A549 (cell line): ENCODE data around the gene UTP15. TPM values are rescaled to one million over a fixed set of nuclear protein-coding genes. Genes with fewer than 3 reads are reported as not detected.

Source experiments
- ATAC-seq, 2 experiments: fragments of 200-7000 bp in 1 of 2; fragments of >200 bp in 1 of 2; cut with Nextera tagmentation in 1 of 2; cut with Tn5 transposase in 1 of 2; 3 replicates each; pipeline versions ENCODE4 v1.8.0 to v1.9.1; 2018 to 2020; ENCODE audit warnings: mild to moderate bottlenecking in 1 of 2, moderate library complexity in 1 of 2
- CTCF ChIA-PET: fragments of 300-600 bp; sonication (Branson Sonifier 250); formaldehyde crosslinking; extraction: SDS; loops from one replicate; lab custom pipeline; 2021; ENCODE audit warnings: antibody characterized with exemption, inconsistent platforms; lab: Yijun Ruan, JAX
- POLR2A ChIA-PET: fragments of 350-600 bp; formaldehyde crosslinking; extraction: SDS; loops from one replicate; lab custom pipeline; 2021; ENCODE audit warnings: antibody characterized with exemption, inconsistent platforms; lab: Yijun Ruan, JAX
- DNase-seq, 2 experiments: peaks; one replicate each; pipeline versions ENCODE4 v3.0.0 to v3.0.0-alpha.2; 2011 to 2016; ENCODE audit warnings: low read depth in 1 of 2, low spot score in 1 of 2
- FAIRE-seq: peaks from 2 replicates; lab custom pipeline; 2011; peaks lifted over from hg19 to GRCh38; lab: Jason Lieb, UNC
- H3K27ac ChIP-seq, 2 experiments: fragments of >200 bp; sonication (Bioruptor Twin); formaldehyde crosslinking; 3 replicates each; pipeline ENCODE4 v1.5.1; 2016 to 2017
- H3K4me1 ChIP-seq: fragments of >200 bp; sonication (Bioruptor Twin); formaldehyde crosslinking; 3 replicates; pipeline ENCODE4 v1.6.1; 2016
- H3K4me2 ChIP-seq: fragments of >200 bp; sonication (Bioruptor Twin); formaldehyde crosslinking; 3 replicates; pipeline ENCODE4 v1.6.1; 2016
- H3K4me3 ChIP-seq: fragments of >200 bp; sonication (Bioruptor Twin); formaldehyde crosslinking; 3 replicates; pipeline ENCODE4 v1.5.1; 2016
- H3K9me3 ChIP-seq: fragments of >200 bp; sonication (Bioruptor Twin); formaldehyde crosslinking; 3 replicates; pipeline ENCODE4 v1.6.1; 2016
- ATOH8 ChIP-seq: fragments of 250-450 bp; sonication (Bioruptor Pico); IDR thresholded peaks from 2 replicates; pipeline ENCODE4 v1.5.0; 2020; ENCODE audit warnings: low read depth, mild to moderate bottlenecking, moderate library complexity
- BCL3 ChIP-seq: fragments of >200 bp; sonication (Bioruptor Twin); formaldehyde crosslinking; IDR thresholded peaks from 3 replicates; pipeline ENCODE4 v1.6.1; 2016
- BHLHE40 ChIP-seq: IDR thresholded peaks from 2 replicates; pipeline ENCODE4 v1.6.1; 2012; ENCODE audit warnings: low read depth, low read length, inconsistent platforms
- CHD2 ChIP-seq: fragments of 150-350 bp; IDR thresholded peaks from 2 replicates; pipeline ENCODE4 v1.6.1; 2014; ENCODE audit warnings: low read length; ENCODE audit not compliant: partially characterized antibody
- EHMT2 ChIP-seq: fragments of 200-600 bp; sonication (generic); IDR thresholded peaks from 2 replicates; pipeline ENCODE4 v1.6.1; 2016; ENCODE audit warnings: antibody characterized with exemption, low read depth, mild to moderate bottlenecking, moderate library complexity
- ESRRA ChIP-seq: fragments of 150-350 bp; IDR thresholded peaks from 2 replicates; pipeline ENCODE4 v1.6.1; 2014; ENCODE audit warnings: mild to moderate bottlenecking, low read length, borderline replicate concordance
- GATA3 ChIP-seq: IDR thresholded peaks from 2 replicates; pipeline ENCODE4 v1.6.1; 2012; ENCODE audit warnings: borderline replicate concordance
- HDAC2 ChIP-seq: fragments of 200-600 bp; sonication (generic); IDR thresholded peaks from 2 replicates; pipeline ENCODE4 v1.6.1; 2016
- HES2 ChIP-seq: fragments of >200 bp; sonication (Bioruptor Twin); formaldehyde crosslinking; IDR thresholded peaks from 2 replicates; pipeline ENCODE4 v1.6.1; 2016
- HEYL ChIP-seq: fragments of 250-450 bp; sonication (Bioruptor Pico); IDR thresholded peaks from 2 replicates; pipeline ENCODE4 v1.8.0; 2021; ENCODE audit warnings: mild to moderate bottlenecking, moderate library complexity
- HOXA7 ChIP-seq: fragments of 250-450 bp; sonication (Bioruptor Pico); IDR thresholded peaks from 2 replicates; pipeline ENCODE4 v1.5.0; 2020; ENCODE audit warnings: mild to moderate bottlenecking, moderate library complexity
- JUN ChIP-seq, 2 experiments: fragments of >200 bp; sonication (Bioruptor Twin); formaldehyde crosslinking; IDR thresholded peaks; 2 replicates in 1 of 2; 3 replicates in 1 of 2; pipeline ENCODE4 v1.6.1; 2016 to 2017
- KDM1A ChIP-seq: fragments of 200-600 bp; sonication (generic); IDR thresholded peaks from 2 replicates; pipeline ENCODE4 v1.6.1; 2016; ENCODE audit warnings: low read depth, mild to moderate bottlenecking
- KDM5A ChIP-seq: fragments of 200-600 bp; sonication (generic); IDR thresholded peaks from 2 replicates; pipeline ENCODE4 v1.6.1; 2016; ENCODE audit warnings: antibody characterized with exemption, mild to moderate bottlenecking
- MAFK ChIP-seq: fragments of 450-650 bp; IDR thresholded peaks from 2 replicates; pipeline ENCODE4 v1.6.1; 2014; ENCODE audit not compliant: partially characterized antibody
- MAZ ChIP-seq: fragments of 150-350 bp; IDR thresholded peaks from 2 replicates; pipeline ENCODE4 v1.6.1; 2014; ENCODE audit warnings: antibody characterized with exemption, low read depth, low read length, borderline replicate concordance
- PHF8 ChIP-seq: fragments of 200-600 bp; sonication (generic); IDR thresholded peaks from 2 replicates; pipeline ENCODE4 v1.6.1; 2016; ENCODE audit warnings: low read depth, mild to moderate bottlenecking, antibody characterized with exemption, moderate library complexity, borderline replicate concordance
- POLR2AphosphoS2 ChIP-seq: conservative IDR thresholded peaks from 2 replicates; pipeline ENCODE4 v1.6.1; 2012; ENCODE audit warnings: low read length, improper control_type of control experiment, inconsistent platforms
- RAD21 ChIP-seq, 2 experiments: fragments of >200 bp in 1 of 2; sonication (Bioruptor Twin) in 1 of 2; formaldehyde crosslinking in 1 of 2; IDR thresholded peaks in 1 of 2; conservative IDR thresholded peaks in 1 of 2; 2 replicates in 1 of 2; 3 replicates in 1 of 2; pipeline ENCODE4 v1.6.1; 2012 to 2018; ENCODE audit warnings: inconsistent platforms in 1 of 2
- RARB ChIP-seq: fragments of 250-450 bp; sonication (Bioruptor Pico); IDR thresholded peaks from 2 replicates; pipeline ENCODE4 v1.8.0; 2021; ENCODE audit warnings: mild to moderate bottlenecking, moderate library complexity
- REST ChIP-seq: fragments of 200-600 bp; sonication (generic); IDR thresholded peaks from 2 replicates; pipeline ENCODE4 v1.6.1; 2016; ENCODE audit warnings: antibody characterized with exemption, mild to moderate bottlenecking, moderate library complexity
- RFX5 ChIP-seq: fragments of 450-650 bp; IDR thresholded peaks from 2 replicates; pipeline ENCODE4 v1.7.1; 2014; ENCODE audit warnings: antibody characterized with exemption, mild to moderate bottlenecking, moderate library complexity
- TFCP2L1 ChIP-seq: fragments of 250-450 bp; sonication (Bioruptor Pico); IDR thresholded peaks from 2 replicates; pipeline ENCODE4 v1.5.0; 2021; ENCODE audit warnings: mild to moderate bottlenecking
- TP53 ChIP-seq: fragments of 250-450 bp; sonication (Bioruptor Pico); IDR thresholded peaks from 2 replicates; pipeline ENCODE4 v1.5.0; 2021; ENCODE audit warnings: mild to moderate bottlenecking, moderate library complexity
- ZFP36 ChIP-seq: fragments of 450-650 bp; IDR thresholded peaks from 2 replicates; pipeline ENCODE4 v1.6.1; 2014; ENCODE audit warnings: borderline replicate concordance; ENCODE audit not compliant: partially characterized antibody
- ZNF302 ChIP-seq: fragments of 250-450 bp; sonication (Bioruptor Pico); IDR thresholded peaks from 2 replicates; pipeline ENCODE4 v1.9.0; 2021; ENCODE audit warnings: inconsistent platforms, mild to moderate bottlenecking, moderate library complexity
- WGBS: methylation state at CpG from one replicate; pipeline ENCODE4 v1.1.6; 2017; ENCODE audit errors: missing lambda C conversion rate; 5-methylcytosine and 5-hydroxymethylcytosine counted together
- polyA plus RNA-seq, 4 experiments: library from polyadenylated mRNA; depleted of rRNA in 3 of 4; stranded (reverse); fragments of >200 nt; fragmentation: RNase III in 1 of 4; extraction: RNeasy Plus Mini Kit Qiagen cat#74134 plus additional on column Dnase treatment in 1 of 4; gene quantifications; 2 replicates in 3 of 4; 3 replicates in 1 of 4; pipeline ENCODE4 v1.2.3, GENCODE V29; 2011 to 2017

The UTP15 gene
- polyA plus RNA-seq, 2 of the 4 experiments (the other 2 are of a cell fraction), result 21.6 to 44.0 TPM

GRCh38 chr5:73564018-73564417, 1.5 kb upstream of the UTP15 start:
- DNase-seq (no peak), ATAC-seq (no peak), FAIRE-seq (no peak)
- Histone ChIP-seq H3K4me3 (peak overlapping the region; percentile 91), H3K27ac (peak overlapping the region; percentile 79 to 89; a peak in 5 of 6 replicates), H3K4me1 (peaks cover 18% of the 10 kb centered on the region; the same call in 2 of the 3 replicates), H3K4me2 (peak overlapping the region; percentile 96), H3K9me3 (no peaks in the 10 kb centered on the region)
- no peak for TF ChIP-seq RAD21 (conservative IDR thresholded peaks at IDR 0.05 in 1 of 2, IDR thresholded peaks at IDR 0.05 in 1 of 2)
- no peak for TF ChIP-seq TP53 (CRISPR knock-in tag)
- TF ChIP-seq RARB (CRISPR knock-in tag), result no peak
- TF ChIP-seq BCL3, result no peak
- no peak for TF ChIP-seq ZFP36
- TF ChIP-seq HES2, result no peak
- no peak for TF ChIP-seq BHLHE40
- no peak for TF ChIP-seq RFX5
- no peak for TF ChIP-seq REST
- no peak for TF ChIP-seq HOXA7
- no peak for TF ChIP-seq KDM5A
- no peak for TF ChIP-seq MAZ
- no peak for TF ChIP-seq POLR2AphosphoS2
- no peak for TF ChIP-seq ATOH8 (CRISPR knock-in tag)
- no peak for TF ChIP-seq CHD2
- TF ChIP-seq GATA3, result no peak
- 74% methylated on average over 3 of the region's 3 CpGs for WGBS
- ChIA-PET CTCF (interaction anchor here (1.0 to 2.0 kb wide), 3 partner anchors 27 to 227 kb away, joined by 3 to 5 read pairs (median 3); no protein-coding TSS in a partner anchor), POLR2A (interaction anchor here (1.4 to 2.0 kb wide), 2 partner anchors 19 to 229 kb away, joined by 3 to 4 read pairs; no protein-coding TSS in a partner anchor)

GRCh38 chr5:73564675-73565074, 868 bp upstream of the UTP15 start:
- Histone ChIP-seq H3K4me1 (peaks cover 18% of the 10 kb centered on the region; the same call in 2 of the 3 replicates), H3K4me2 (peak overlapping the region; percentile 96), H3K27ac (peak overlapping the region; percentile 79 to 89), H3K9me3 (no peaks in the 10 kb centered on the region), H3K4me3 (peak overlapping the region; percentile 91)
- POLR2A ChIA-PET, result interaction anchor here (0.6 to 2.0 kb wide), 6 partner anchors 12 to 228 kb away, joined by 3 to 4 read pairs (median 4); no protein-coding TSS in a partner anchor
- DNase-seq (no peak), ATAC-seq (peak; percentile 50 to 53), FAIRE-seq (no peak)
- WGBS, result 1% methylated on average over 9 of the region's 9 CpGs
- CTCF ChIA-PET, result interaction anchor here (1.0 to 1.4 kb wide), 5 partner anchors 26 to 299 kb away, joined by 3 read pairs; no protein-coding TSS in a partner anchor
- TF ChIP-seq RARB (CRISPR knock-in tag) (no peak), HDAC2 (no peak), HEYL (CRISPR knock-in tag) (no peak), ESRRA (no peak), TFCP2L1 (CRISPR knock-in tag) (no peak), ZNF302 (CRISPR knock-in tag) (no peak), KDM1A (no peak), JUN (IDR thresholded peaks at IDR 0.05) (no peak), MAFK (no peak), EHMT2 (no peak), PHF8 (no peak)
